MCF 10A (cell line): ENCODE results near the gene MKLN1. TPM values are rescaled to one million over a fixed set of nuclear protein-coding genes. Genes with fewer than 3 reads are reported as not detected.

Source experiments
- BruUV-seq: library from RNA; stranded (reverse); fragments of 400-500 nt; replicated peaks from 2 replicates; lab custom pipeline; 2021; lab: Mats Ljungman, UMichigan
- CTCF ChIA-PET: fragments of 300-600 bp; sonication (Branson Sonifier 250); formaldehyde crosslinking; extraction: SDS; loops from one replicate; lab custom pipeline; 2021; ENCODE audit warnings: antibody characterized with exemption, inconsistent platforms; lab: Yijun Ruan, JAX
- POLR2A ChIA-PET: fragments of 300-600, 350-650 bp; sonication (Branson Sonifier 250); formaldehyde crosslinking; extraction: SDS; loops from one replicate; lab custom pipeline; 2020; ENCODE audit warnings: antibody characterized with exemption, inconsistent platforms; lab: Yijun Ruan, JAX
- DNase-seq: peaks from one replicate; pipeline ENCODE4 v3.0.0-alpha.2; 2018; ENCODE audit not compliant: unreplicated experiment
- H3K27ac Mint-ChIP-seq: one replicate; pipeline ENCODE4 v1.8.0; 2022; ENCODE audit warnings: mild to moderate bottlenecking, low read depth, mixed read lengths; ENCODE audit not compliant: unreplicated experiment
- H3K27me3 Mint-ChIP-seq: one replicate; pipeline ENCODE4 v1.8.0; 2022; ENCODE audit warnings: mixed read lengths; ENCODE audit not compliant: insufficient read depth, unreplicated experiment
- H3K36me3 Mint-ChIP-seq: one replicate; pipeline ENCODE4 v1.8.0; 2022; ENCODE audit warnings: mild to moderate bottlenecking, moderate library complexity, mixed read lengths; ENCODE audit not compliant: insufficient read depth, unreplicated experiment
- H3K4me1 Mint-ChIP-seq: one replicate; pipeline ENCODE4 v1.8.0; 2022; ENCODE audit warnings: mixed read lengths; ENCODE audit not compliant: insufficient read depth, unreplicated experiment
- H3K4me3 Mint-ChIP-seq: one replicate; pipeline ENCODE4 v1.8.0; 2022; ENCODE audit warnings: mild to moderate bottlenecking, moderate library complexity, mixed read lengths; ENCODE audit not compliant: unreplicated experiment
- H3K9me3 Mint-ChIP-seq: one replicate; pipeline ENCODE4 v1.8.0; 2022; ENCODE audit warnings: mixed read lengths; ENCODE audit not compliant: unreplicated experiment
- intact Hi-C: fragments of 100-400 bp; cut with micrococcal nuclease; formaldehyde crosslinking; loops from 2 replicates; pipeline ENCODE4 v1.14.1; 2022
- total RNA-seq: library from RNA; stranded (reverse); gene quantifications from 2 replicates; pipeline ENCODE4 v1.2.3, GENCODE V29; 2022
- TF ChIP-seq, protein P1 (sequence below): fragments of 200-600 bp; IDR thresholded peaks from one replicate; pipeline ENCODE4 v1.8.0; 2022; ENCODE audit warnings: antibody characterized with exemption, mild to moderate bottlenecking; ENCODE audit not compliant: unreplicated experiment

Gene MKLN1
- total RNA-seq, 1 experiment from 2014 or later, result 35.6 TPM

DNA sequence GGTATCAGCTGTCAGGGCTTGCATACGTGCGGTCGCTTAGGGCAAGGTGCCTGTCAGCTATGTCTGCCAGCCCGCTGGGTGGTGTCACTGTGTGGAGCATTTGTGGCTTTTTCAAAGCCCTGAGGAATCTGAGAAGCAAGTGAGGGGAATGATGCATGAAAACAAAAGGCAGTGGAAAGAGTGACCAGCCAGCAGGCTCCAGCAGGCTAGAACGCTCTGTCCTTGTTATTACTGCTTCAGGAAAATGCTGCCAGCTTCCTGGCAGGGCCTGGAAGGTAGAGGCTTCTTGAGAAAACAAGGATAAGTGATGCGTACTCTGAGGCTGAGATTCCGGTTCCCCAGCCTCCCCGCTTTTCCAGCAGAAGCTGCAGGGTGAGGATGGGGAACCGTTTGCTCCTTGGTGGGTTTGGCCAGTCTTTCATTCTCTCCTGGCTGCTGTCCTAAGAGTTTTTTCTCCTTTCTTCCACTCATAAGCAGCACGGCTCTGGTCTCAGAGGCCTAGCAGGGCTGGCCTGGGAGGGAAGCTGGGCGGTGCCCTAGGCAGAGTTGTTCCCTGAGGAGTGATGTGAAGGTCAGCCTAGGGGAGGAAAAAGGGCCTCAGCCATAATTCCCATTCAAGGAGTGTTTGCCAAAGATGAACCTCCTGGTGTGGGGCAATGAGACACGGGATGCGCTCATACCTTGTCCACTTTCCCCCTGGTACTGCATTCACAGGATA, 42.8 kb upstream of the MKLN1 start:
- no peaks in the 10 kb centered on the region for H3K27me3 Mint-ChIP-seq
- H3K27ac Mint-ChIP-seq, result no peak overlapping the region
- peaks cover 3% of the 10 kb centered on the region for H3K9me3 Mint-ChIP-seq
- DNase-seq, result no peak
- POLR2A ChIA-PET, result interaction anchor here (0.7 to 0.8 kb wide), 2 partner anchors 47 to 192 kb away, joined by 3 read pairs; no protein-coding TSS in a partner anchor
- intact Hi-C loops, result no loop called here
- H3K4me1 Mint-ChIP-seq, result peaks cover 4% of the 10 kb centered on the region
- H3K36me3 Mint-ChIP-seq, result no peaks in the 10 kb centered on the region
- H3K4me3 Mint-ChIP-seq, result no peak overlapping the region
- TF ChIP-seq, protein P1, sequence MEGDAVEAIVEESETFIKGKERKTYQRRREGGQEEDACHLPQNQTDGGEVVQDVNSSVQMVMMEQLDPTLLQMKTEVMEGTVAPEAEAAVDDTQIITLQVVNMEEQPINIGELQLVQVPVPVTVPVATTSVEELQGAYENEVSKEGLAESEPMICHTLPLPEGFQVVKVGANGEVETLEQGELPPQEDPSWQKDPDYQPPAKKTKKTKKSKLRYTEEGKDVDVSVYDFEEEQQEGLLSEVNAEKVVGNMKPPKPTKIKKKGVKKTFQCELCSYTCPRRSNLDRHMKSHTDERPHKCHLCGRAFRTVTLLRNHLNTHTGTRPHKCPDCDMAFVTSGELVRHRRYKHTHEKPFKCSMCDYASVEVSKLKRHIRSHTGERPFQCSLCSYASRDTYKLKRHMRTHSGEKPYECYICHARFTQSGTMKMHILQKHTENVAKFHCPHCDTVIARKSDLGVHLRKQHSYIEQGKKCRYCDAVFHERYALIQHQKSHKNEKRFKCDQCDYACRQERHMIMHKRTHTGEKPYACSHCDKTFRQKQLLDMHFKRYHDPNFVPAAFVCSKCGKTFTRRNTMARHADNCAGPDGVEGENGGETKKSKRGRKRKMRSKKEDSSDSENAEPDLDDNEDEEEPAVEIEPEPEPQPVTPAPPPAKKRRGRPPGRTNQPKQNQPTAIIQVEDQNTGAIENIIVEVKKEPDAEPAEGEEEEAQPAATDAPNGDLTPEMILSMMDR, result no peak
- no TSS peak for BruUV-seq
- CTCF ChIA-PET, result interaction anchor here (0.5 to 1.3 kb wide), 3 partner anchors 8 to 260 kb away, joined by 3 read pairs; no protein-coding TSS in a partner anchor

GRCh38 chr7:131285556-131285955, 42.1 kb upstream of the MKLN1 start:
- peaks cover 4% of the 10 kb centered on the region for H3K4me1 Mint-ChIP-seq
- TF ChIP-seq, protein P1, result no peak
- no peaks in the 10 kb centered on the region for H3K9me3 Mint-ChIP-seq
- no peak overlapping the region for H3K4me3 Mint-ChIP-seq
- no peaks in the 10 kb centered on the region for H3K27me3 Mint-ChIP-seq
- POLR2A ChIA-PET, result interaction anchor here (0.7 to 0.8 kb wide), 2 partner anchors 48 to 191 kb away, joined by 3 read pairs; no protein-coding TSS in a partner anchor
- H3K36me3 Mint-ChIP-seq, result no peaks in the 10 kb centered on the region
- CTCF ChIA-PET, result interaction anchor here (0.5 kb wide), 1 partner anchor 259 kb away, joined by 3 read pairs; no protein-coding TSS in a partner anchor
- intact Hi-C loops, result no loop called here
- no peak overlapping the region for H3K27ac Mint-ChIP-seq
- no TSS peak for BruUV-seq
- DNase-seq, result no peak

- Mint-ChIP-seq H3K9me3 (no peaks in the 10 kb centered on the region), H3K27me3 (no peaks in the 10 kb centered on the region), H3K36me3 (no peaks in the 10 kb centered on the region), H3K4me1 (peaks cover 19% of the 10 kb centered on the region), H3K27ac (no peak overlapping the region), H3K4me3 (no peak overlapping the region)
- ChIA-PET CTCF (no interaction called here), POLR2A (no interaction called here)
- BruUV-seq, result no TSS peak
- TF ChIP-seq, protein P1, result no peak
- no peak for DNase-seq
- intact Hi-C loops, result no loop called here
Observed at GRCh38 chr7:131288450-131288849, 39.2 kb upstream of the MKLN1 start.

DNA sequence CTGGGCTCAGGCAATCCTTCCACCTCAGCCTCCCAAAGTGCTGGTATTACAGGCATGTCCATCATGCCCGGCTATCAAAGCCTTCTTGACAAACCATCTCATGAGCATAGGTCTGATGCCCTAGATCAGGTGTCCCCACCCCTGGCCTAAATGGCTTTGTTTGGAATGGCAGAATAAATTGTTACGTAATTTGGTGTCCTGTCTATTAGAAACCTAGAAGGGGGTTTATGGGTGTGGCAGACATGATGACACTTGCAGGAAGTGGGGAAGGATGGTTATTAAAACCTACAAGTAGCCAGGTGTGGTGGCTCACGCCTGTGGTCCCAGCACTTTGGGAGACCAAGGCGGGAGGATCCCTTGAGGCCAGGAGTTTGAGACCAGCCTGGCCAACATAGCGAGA, 38.6 kb upstream of the MKLN1 start:
- intact Hi-C loops, result no loop called here
- no peak for DNase-seq
- Mint-ChIP-seq H3K27me3 (no peaks in the 10 kb centered on the region), H3K36me3 (no peaks in the 10 kb centered on the region), H3K4me1 (peaks cover 19% of the 10 kb centered on the region), H3K27ac (no peak overlapping the region), H3K4me3 (no peak overlapping the region), H3K9me3 (no peaks in the 10 kb centered on the region)
- TF ChIP-seq, protein P1, result no peak
- POLR2A ChIA-PET, result interaction anchor here (0.6 to 0.7 kb wide), 2 partner anchors 163 to 1184 kb away, joined by 3 read pairs; no protein-coding TSS in a partner anchor
- no TSS peak for BruUV-seq
- CTCF ChIA-PET, result no interaction called here
